ENCODE data around the gene TAS1R3. TPM values are rescaled to one million over a fixed set of nuclear protein-coding genes. Genes with fewer than 3 reads are reported as not detected.

The TAS1R3 gene
- total RNA-seq, 1 experiment from 2014 or later = 0.31 TPM

DNA sequence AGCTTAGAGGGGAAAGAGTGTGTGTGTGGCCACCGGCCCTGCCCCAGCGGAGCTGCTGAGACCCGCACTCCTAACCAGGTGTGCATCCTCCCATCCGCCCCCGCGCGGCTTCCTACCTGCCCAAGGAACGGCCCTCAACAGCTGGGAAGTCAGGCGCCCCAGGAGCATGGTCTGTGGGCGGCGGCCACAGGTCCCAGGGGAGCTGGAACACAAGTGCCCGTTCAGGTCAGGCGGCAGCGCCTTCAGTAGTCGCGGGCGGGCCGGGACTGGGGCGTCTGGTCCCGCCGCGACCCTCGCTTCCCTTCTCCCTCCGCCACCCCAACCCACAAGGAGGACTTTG is 43.5 kb downstream of the TAS1R3 start:
- no peak for ATAC-seq

DNA sequence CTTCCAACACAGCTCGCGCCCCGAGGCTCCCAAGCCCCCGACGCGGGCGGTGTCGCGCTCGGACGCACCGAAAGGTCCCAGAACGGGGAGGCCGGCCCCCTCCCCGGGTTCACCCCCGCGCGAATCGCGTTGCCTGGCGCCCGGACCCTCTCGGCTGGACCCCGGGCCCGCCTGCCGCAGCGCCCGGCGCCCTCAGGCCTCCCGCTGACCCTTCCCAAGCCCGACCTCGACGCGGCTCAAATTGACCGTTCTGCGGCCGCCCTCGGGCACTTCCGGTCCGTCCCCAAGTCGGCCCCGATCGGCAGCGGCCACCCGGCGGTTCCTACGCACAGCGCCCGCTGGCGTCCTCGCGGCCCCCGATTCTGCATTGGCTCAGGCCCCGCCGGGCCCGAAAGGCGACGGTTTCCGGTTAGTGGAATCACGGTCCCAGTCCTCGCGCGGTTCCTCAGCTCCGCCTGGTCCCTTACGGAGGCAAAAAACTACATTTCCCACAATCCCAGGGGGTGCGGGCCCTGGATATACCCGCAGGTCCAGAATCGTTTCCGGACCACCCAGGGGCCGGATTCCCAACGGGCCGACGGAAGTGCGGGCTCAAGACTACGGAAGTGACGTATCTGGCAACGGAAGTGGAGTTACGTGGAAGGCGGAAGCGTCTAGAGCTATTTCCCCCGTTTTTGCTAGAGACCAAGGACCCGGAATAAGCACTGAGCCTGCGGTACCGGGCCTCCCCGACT is 44.0 kb downstream of the TAS1R3 start, which contains the start of gene AURKAIP1:
Gene AURKAIP1 (minus strand): TSS at position 279 of the 734 bp plus-strand sequence. CDS start 451 bp downstream, outside the sequence.
- TF ChIP-seq, protein P1, sequence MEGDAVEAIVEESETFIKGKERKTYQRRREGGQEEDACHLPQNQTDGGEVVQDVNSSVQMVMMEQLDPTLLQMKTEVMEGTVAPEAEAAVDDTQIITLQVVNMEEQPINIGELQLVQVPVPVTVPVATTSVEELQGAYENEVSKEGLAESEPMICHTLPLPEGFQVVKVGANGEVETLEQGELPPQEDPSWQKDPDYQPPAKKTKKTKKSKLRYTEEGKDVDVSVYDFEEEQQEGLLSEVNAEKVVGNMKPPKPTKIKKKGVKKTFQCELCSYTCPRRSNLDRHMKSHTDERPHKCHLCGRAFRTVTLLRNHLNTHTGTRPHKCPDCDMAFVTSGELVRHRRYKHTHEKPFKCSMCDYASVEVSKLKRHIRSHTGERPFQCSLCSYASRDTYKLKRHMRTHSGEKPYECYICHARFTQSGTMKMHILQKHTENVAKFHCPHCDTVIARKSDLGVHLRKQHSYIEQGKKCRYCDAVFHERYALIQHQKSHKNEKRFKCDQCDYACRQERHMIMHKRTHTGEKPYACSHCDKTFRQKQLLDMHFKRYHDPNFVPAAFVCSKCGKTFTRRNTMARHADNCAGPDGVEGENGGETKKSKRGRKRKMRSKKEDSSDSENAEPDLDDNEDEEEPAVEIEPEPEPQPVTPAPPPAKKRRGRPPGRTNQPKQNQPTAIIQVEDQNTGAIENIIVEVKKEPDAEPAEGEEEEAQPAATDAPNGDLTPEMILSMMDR (IDR thresholded peaks at IDR 0.05) = peak; percentile 48; the same call in 1 of the 2 replicates
- TF ChIP-seq TCF7L2 (IDR thresholded peaks at IDR 0.05; ENCODE audit: low read depth, low read length) (peak; percentile 43; the same call in 1 of the 2 replicates), SIN3A (IDR thresholded peaks at IDR 0.05; ENCODE audit: borderline replicate concordance, insufficient read depth, low read depth, low read length) (peak; percentile 54; the same call in 1 of the 2 replicates), POLR2AphosphoS5 (IDR thresholded peaks at IDR 0.05; ENCODE audit: low read depth, low read length) (peak; percentile 68; the same call in 1 of the 2 replicates)
- TF ChIP-seq, protein P2, sequence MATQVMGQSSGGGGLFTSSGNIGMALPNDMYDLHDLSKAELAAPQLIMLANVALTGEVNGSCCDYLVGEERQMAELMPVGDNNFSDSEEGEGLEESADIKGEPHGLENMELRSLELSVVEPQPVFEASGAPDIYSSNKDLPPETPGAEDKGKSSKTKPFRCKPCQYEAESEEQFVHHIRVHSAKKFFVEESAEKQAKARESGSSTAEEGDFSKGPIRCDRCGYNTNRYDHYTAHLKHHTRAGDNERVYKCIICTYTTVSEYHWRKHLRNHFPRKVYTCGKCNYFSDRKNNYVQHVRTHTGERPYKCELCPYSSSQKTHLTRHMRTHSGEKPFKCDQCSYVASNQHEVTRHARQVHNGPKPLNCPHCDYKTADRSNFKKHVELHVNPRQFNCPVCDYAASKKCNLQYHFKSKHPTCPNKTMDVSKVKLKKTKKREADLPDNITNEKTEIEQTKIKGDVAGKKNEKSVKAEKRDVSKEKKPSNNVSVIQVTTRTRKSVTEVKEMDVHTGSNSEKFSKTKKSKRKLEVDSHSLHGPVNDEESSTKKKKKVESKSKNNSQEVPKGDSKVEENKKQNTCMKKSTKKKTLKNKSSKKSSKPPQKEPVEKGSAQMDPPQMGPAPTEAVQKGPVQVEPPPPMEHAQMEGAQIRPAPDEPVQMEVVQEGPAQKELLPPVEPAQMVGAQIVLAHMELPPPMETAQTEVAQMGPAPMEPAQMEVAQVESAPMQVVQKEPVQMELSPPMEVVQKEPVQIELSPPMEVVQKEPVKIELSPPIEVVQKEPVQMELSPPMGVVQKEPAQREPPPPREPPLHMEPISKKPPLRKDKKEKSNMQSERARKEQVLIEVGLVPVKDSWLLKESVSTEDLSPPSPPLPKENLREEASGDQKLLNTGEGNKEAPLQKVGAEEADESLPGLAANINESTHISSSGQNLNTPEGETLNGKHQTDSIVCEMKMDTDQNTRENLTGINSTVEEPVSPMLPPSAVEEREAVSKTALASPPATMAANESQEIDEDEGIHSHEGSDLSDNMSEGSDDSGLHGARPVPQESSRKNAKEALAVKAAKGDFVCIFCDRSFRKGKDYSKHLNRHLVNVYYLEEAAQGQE (IDR thresholded peaks at IDR 0.05; ENCODE audit: insufficient read depth in 1 of 2, low read depth in 2 of 2, low read length in 1 of 2) = peak in 1 of 2 experiments; percentile 71; a peak in 1 of 4 replicates
- Histone ChIP-seq H3K9me3 (ENCODE audit: control insufficient read depth, insufficient read depth, low read depth, low read length) (no peaks in the 10 kb centered on the region), H3K4me3 (ENCODE audit: low read depth in 2 of 2, low read length in 2 of 2) (peak within 1 kb of the TSS; percentile 72 to 97), H3K27me3 (ENCODE audit: control insufficient read depth, insufficient read depth, low read length) (no peaks in the 10 kb centered on the region), H3K27ac (ENCODE audit: low read length) (peak within 1 kb of the TSS; percentile 90), H3K36me3 (ENCODE audit: control insufficient read depth, insufficient read depth, low read length) (peaks cover 16% of the 10 kb centered on the region; the same call in 1 of the 2 replicates), H3K4me1 (ENCODE audit: control insufficient read depth, insufficient read depth, low read length) (peaks cover 32% of the 10 kb centered on the region)
- intact Hi-C loops (cut with micrococcal nuclease; ENCODE audit: unreplicated experiment) = no loop called here
- DNase-seq (ENCODE audit: low read depth, low spot score) (peak; percentile 98), ATAC-seq (peak; percentile 91)
- no TSS peak for BruUV-seq (replicated peaks)
- CTCF ChIA-PET = interaction anchor here (0.7 kb wide), 2 partner anchors 66 to 223 kb away, joined by 4 to 5 read pairs; no protein-coding TSS in a partner anchor
- in situ Hi-C loops (cut with HindIII; ENCODE audit: low pct_unique_long_range_greater_than_20kb, low sequenced_read_pairs) = no loop called here
- POLR2A ChIA-PET = interaction anchor here (0.7 to 0.8 kb wide), 2 partner anchors 24 to 61 kb away, joined by 3 to 6 read pairs; partner anchors contain the start of gene CCNL2

More for the DNA sequence above, 43.5 kb downstream of the TAS1R3 start:
- TF ChIP-seq TCF7L2 (IDR thresholded peaks at IDR 0.05; ENCODE audit: low read depth, low read length) (no peak), POLR2AphosphoS5 (IDR thresholded peaks at IDR 0.05; ENCODE audit: low read depth, low read length) (no peak)
- TF ChIP-seq, protein P2 (IDR thresholded peaks at IDR 0.05; ENCODE audit: insufficient read depth in 1 of 2, low read depth in 2 of 2, low read length in 1 of 2) = no peak
- Histone ChIP-seq H3K4me3 (ENCODE audit: low read depth in 2 of 2, low read length in 2 of 2) (peak overlapping the region; percentile 72 to 97), H3K27me3 (ENCODE audit: control insufficient read depth, insufficient read depth, low read length) (no peaks in the 10 kb centered on the region), H3K9me3 (ENCODE audit: control insufficient read depth, insufficient read depth, low read depth, low read length) (no peaks in the 10 kb centered on the region), H3K4me1 (ENCODE audit: control insufficient read depth, insufficient read depth, low read length) (peaks cover 32% of the 10 kb centered on the region), H3K27ac (ENCODE audit: low read length) (peak overlapping the region; percentile 90), H3K36me3 (ENCODE audit: control insufficient read depth, insufficient read depth, low read length) (peaks cover 16% of the 10 kb centered on the region; the same call in 1 of the 2 replicates)
- POLR2A ChIA-PET = no interaction called here
- no TSS peak for BruUV-seq (replicated peaks)
- in situ Hi-C loops (cut with HindIII; ENCODE audit: low pct_unique_long_range_greater_than_20kb, low sequenced_read_pairs) = no loop called here
- no peak for DNase-seq (ENCODE audit: low read depth, low spot score)
- intact Hi-C loops (cut with micrococcal nuclease; ENCODE audit: unreplicated experiment) = no loop called here
- CTCF ChIA-PET = no interaction called here
